KMS-11 (cell line): ENCODE results near the gene DISP3.

Experiments used
- H2AFZ ChIP-seq: fragments of 200-600 bp; sonication (generic); 2 replicates; pipeline ENCODE4 v1.6.1; 2016; ENCODE audit warnings: antibody characterized with exemption, mixed run types, low read depth
- H3K27ac ChIP-seq: fragments of 200-600 bp; sonication (generic); 2 replicates; pipeline ENCODE4 v1.6.1; 2016; ENCODE audit warnings: mild to moderate bottlenecking, mixed run types
- H3K27me3 ChIP-seq: fragments of 200-600 bp; sonication (generic); 2 replicates; pipeline ENCODE4 v1.6.1; 2017; ENCODE audit warnings: mild to moderate bottlenecking, low read depth, mixed run types, moderate library complexity; ENCODE audit not compliant: insufficient read depth
- H3K36me3 ChIP-seq: fragments of 200-600 bp; sonication (generic); 2 replicates; pipeline ENCODE4 v1.6.1; 2017; ENCODE audit warnings: mild to moderate bottlenecking, mixed run types; ENCODE audit not compliant: insufficient read depth
- H3K4me1 ChIP-seq: fragments of 200-600 bp; sonication (generic); 2 replicates; pipeline ENCODE4 v1.6.1; 2016; ENCODE audit warnings: mild to moderate bottlenecking, low read depth, mixed run types; ENCODE audit not compliant: poor library complexity, severe bottlenecking
- H3K4me2 ChIP-seq: fragments of 200-600 bp; sonication (generic); 2 replicates; pipeline ENCODE4 v1.7.0; 2016; ENCODE audit warnings: mild to moderate bottlenecking, mixed run types
- H3K4me3 ChIP-seq: fragments of 200-600 bp; sonication (generic); IDR thresholded peaks from 2 replicates; pipeline ENCODE4 v1.6.1; 2017; ENCODE audit warnings: low read depth, low read length, mixed read lengths; ENCODE audit not compliant: insufficient read depth
- H3K79me2 ChIP-seq: fragments of 200-600 bp; sonication (generic); 2 replicates; pipeline ENCODE4 v1.6.1; 2016; ENCODE audit warnings: low read depth, mixed run types; ENCODE audit not compliant: insufficient read depth
- H3K9ac ChIP-seq: fragments of 200-600 bp; sonication (generic); 2 replicates; pipeline ENCODE4 v1.6.1; 2016; ENCODE audit warnings: mild to moderate bottlenecking, mixed run types
- H4K20me1 ChIP-seq: fragments of 200-600 bp; sonication (generic); 2 replicates; pipeline ENCODE4 v1.6.1; 2016; ENCODE audit warnings: mild to moderate bottlenecking, mixed run types; ENCODE audit not compliant: insufficient read depth
- TF ChIP-seq, protein P1 (sequence below): fragments of 200-600 bp; sonication (generic); conservative IDR thresholded peaks from 2 replicates; pipeline ENCODE4 v1.6.1; 2017; ENCODE audit warnings: low read depth, mild to moderate bottlenecking, antibody characterized with exemption, low read length, moderate library complexity, mixed read lengths

Gene DISP3

GRCh38 chr1:11541956-11542355 lies 63.0 kb downstream of the DISP3 start:
- H3K27ac ChIP-seq = no peak overlapping the region
- TF ChIP-seq, protein P1, sequence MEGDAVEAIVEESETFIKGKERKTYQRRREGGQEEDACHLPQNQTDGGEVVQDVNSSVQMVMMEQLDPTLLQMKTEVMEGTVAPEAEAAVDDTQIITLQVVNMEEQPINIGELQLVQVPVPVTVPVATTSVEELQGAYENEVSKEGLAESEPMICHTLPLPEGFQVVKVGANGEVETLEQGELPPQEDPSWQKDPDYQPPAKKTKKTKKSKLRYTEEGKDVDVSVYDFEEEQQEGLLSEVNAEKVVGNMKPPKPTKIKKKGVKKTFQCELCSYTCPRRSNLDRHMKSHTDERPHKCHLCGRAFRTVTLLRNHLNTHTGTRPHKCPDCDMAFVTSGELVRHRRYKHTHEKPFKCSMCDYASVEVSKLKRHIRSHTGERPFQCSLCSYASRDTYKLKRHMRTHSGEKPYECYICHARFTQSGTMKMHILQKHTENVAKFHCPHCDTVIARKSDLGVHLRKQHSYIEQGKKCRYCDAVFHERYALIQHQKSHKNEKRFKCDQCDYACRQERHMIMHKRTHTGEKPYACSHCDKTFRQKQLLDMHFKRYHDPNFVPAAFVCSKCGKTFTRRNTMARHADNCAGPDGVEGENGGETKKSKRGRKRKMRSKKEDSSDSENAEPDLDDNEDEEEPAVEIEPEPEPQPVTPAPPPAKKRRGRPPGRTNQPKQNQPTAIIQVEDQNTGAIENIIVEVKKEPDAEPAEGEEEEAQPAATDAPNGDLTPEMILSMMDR = no peak
- H4K20me1 ChIP-seq = no peaks in the 10 kb centered on the region
- no peak overlapping the region for H3K4me2 ChIP-seq
- no peak overlapping the region for H3K4me3 ChIP-seq
- no peak overlapping the region for H2AFZ ChIP-seq
- no peak overlapping the region for H3K9ac ChIP-seq
- no peaks in the 10 kb centered on the region for H3K4me1 ChIP-seq
- H3K27me3 ChIP-seq = peaks cover 59% of the 10 kb centered on the region
- H3K36me3 ChIP-seq = no peaks in the 10 kb centered on the region
- no peaks in the 10 kb centered on the region for H3K79me2 ChIP-seq

DNA sequence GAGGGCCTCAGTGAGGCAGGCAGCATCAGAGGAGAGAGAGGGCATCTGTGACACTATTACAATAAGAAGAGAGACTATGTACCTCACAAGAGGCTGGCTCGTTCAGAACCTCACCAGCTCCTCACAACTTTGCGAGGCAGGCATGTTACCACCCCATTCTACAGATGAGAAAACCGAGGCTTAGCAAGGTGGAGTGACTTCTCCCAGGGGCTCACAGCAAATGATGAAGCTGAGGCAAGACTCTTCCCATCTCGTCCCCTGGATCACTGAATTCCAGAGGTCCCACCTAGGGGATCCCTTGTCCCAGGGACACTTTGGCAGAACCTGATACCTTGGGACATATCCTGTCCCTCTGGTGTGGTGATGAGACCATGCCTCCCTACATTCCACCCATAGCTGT lies 64.4 kb downstream of the DISP3 start:
- H3K27ac ChIP-seq = no peak overlapping the region
- H3K4me1 ChIP-seq = no peaks in the 10 kb centered on the region
- H3K27me3 ChIP-seq = peaks cover 72% of the 10 kb centered on the region
- H3K4me2 ChIP-seq = no peak overlapping the region
- no peaks in the 10 kb centered on the region for H4K20me1 ChIP-seq
- no peaks in the 10 kb centered on the region for H3K36me3 ChIP-seq
- no peak overlapping the region for H2AFZ ChIP-seq
- H3K4me3 ChIP-seq = no peak overlapping the region
- TF ChIP-seq, protein P1 = no peak
- H3K79me2 ChIP-seq = no peaks in the 10 kb centered on the region
- no peak overlapping the region for H3K9ac ChIP-seq

DNA sequence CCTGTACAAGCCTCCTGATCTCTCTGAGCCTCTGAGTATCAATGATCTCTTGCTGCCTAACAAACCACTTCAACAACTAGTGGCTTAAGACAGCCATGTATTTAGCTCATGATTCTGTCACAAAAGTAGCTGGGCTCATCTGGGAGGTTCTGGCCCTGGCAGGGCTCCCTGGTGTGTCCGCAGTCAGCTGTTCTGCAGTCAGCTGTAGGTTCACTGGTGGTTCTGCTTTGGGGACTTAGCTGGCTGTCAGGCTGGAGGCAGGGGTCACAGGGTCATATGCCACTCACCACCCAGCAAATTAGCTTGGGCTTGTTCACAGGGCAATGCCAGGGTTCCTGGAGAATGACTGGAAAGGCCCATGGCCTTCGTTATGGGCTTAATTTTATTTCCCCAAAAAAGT lies 64.8 kb downstream of the DISP3 start:
- peaks cover 76% of the 10 kb centered on the region for H3K27me3 ChIP-seq
- no peak overlapping the region for H2AFZ ChIP-seq
- no peaks in the 10 kb centered on the region for H3K4me1 ChIP-seq
- no peak overlapping the region for H3K4me3 ChIP-seq
- H3K9ac ChIP-seq = no peak overlapping the region
- no peak overlapping the region for H3K27ac ChIP-seq
- no peaks in the 10 kb centered on the region for H4K20me1 ChIP-seq
- H3K79me2 ChIP-seq = no peaks in the 10 kb centered on the region
- TF ChIP-seq, protein P1 = no peak
- no peaks in the 10 kb centered on the region for H3K36me3 ChIP-seq
- H3K4me2 ChIP-seq = no peak overlapping the region

DNA sequence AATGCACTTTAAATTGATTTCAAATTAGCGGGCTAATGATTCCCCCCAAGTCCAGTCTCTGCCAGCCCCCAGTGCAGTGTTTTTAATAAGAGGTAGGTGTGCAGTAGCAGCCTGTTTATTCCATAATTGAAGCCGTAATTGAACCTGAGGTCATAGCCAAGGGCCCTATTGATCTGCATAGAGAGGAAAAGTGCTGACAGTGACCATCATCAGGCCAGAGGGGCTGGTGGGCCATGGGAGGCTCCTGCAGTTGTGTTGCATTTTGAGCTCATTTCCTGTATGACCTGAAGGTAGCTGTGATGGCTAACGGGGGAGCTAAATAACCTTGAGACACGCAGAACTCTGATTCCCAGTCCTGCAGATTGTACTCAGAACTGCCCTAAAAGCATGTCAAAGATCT lies 67.5 kb downstream of the DISP3 start:
- Histone ChIP-seq H3K27me3 (peaks cover 77% of the 10 kb centered on the region), H4K20me1 (no peaks in the 10 kb centered on the region), H3K4me1 (no peaks in the 10 kb centered on the region), H3K9ac (no peak overlapping the region), H3K4me2 (no peak overlapping the region), H2AFZ (no peak overlapping the region), H3K79me2 (no peaks in the 10 kb centered on the region), H3K27ac (no peak overlapping the region), H3K36me3 (no peaks in the 10 kb centered on the region), H3K4me3 (no peak overlapping the region)
- TF ChIP-seq, protein P1 = no peak
